Measurements from ENCODE around the gene TCF12. TPM values are rescaled to one million over a fixed set of nuclear protein-coding genes. Genes with fewer than 3 reads are reported as not detected.
A peak's percentile ranks its signal among the peaks of the same experiment; 100 is the strongest.

Gene TCF12
- total RNA-seq, 1 experiment from 2014 or later = 76.7 TPM

- TF ChIP-seq CTCF (conservative IDR thresholded peaks at IDR 0.05) = no peak
- Histone ChIP-seq H2BK12ac (ENCODE audit: insufficient read length, low read depth, low read length) (no peak overlapping the region), H2BK15ac (ENCODE audit: low read depth, low read length) (no peak overlapping the region), H2BK120ac (ENCODE audit: low read depth, low read length, poor library complexity, severe bottlenecking) (no peak overlapping the region), H3K18ac (ENCODE audit: insufficient read length, low read depth, low read length) (no peak overlapping the region), H3K56ac (ENCODE audit: insufficient read length, low read depth, low read length) (no peak overlapping the region), H4K20me1 (ENCODE audit: control insufficient read depth, insufficient read depth, insufficient read length) (no peaks in the 10 kb centered on the region), H3K79me2 (ENCODE audit: insufficient read depth, low read length) (no peaks in the 10 kb centered on the region), H2AK5ac (ENCODE audit: insufficient read length, low read length) (no peak overlapping the region), H4K91ac (ENCODE audit: insufficient read length, low read depth, low read length) (no peak overlapping the region), H3K4me1 (ENCODE audit: insufficient read depth, low read length) (no peaks in the 10 kb centered on the region; the same call in 1 of the 2 replicates), H4K8ac (replicated peaks; ENCODE audit: insufficient read length, low read depth, low read length) (no peak overlapping the region), H2AFZ (ENCODE audit: low read length) (no peak overlapping the region), H3K9ac (ENCODE audit: extremely low read depth, insufficient read length, low read length) (no peak overlapping the region), H3K23me2 (ENCODE audit: insufficient read length, low read depth, low read length, poor library complexity, severe bottlenecking) (no peaks in the 10 kb centered on the region), H2BK5ac (ENCODE audit: insufficient read length, low read length) (no peak overlapping the region), H3K14ac (ENCODE audit: insufficient read depth, low read length) (no peak overlapping the region), H3K27ac (ENCODE audit: insufficient read length, low read depth, low read length) (no peak overlapping the region), H3K9me3 (ENCODE audit: control insufficient read depth, low read depth, low read length) (no peaks in the 10 kb centered on the region), H3K23ac (ENCODE audit: insufficient read length, low read depth, low read length) (no peak overlapping the region), H3K4ac (ENCODE audit: low read depth, low read length) (no peak overlapping the region), H3T11ph (ENCODE audit: low read length) (no peak overlapping the region), H3K4me2 (ENCODE audit: insufficient read depth, insufficient read length, low read length) (no peak overlapping the region), H3K79me1 (ENCODE audit: insufficient read depth, low read depth, low read length, poor library complexity, severe bottlenecking) (no peaks in the 10 kb centered on the region), H2BK20ac (ENCODE audit: low read depth, low read length, poor library complexity, severe bottlenecking) (no peak overlapping the region), H3K27me3 (ENCODE audit: insufficient read depth, low read length) (no peaks in the 10 kb centered on the region), H4K5ac (ENCODE audit: insufficient read length, low read depth, low read length) (no peak overlapping the region)
- peaks cover 13 to 28% of the 10 kb centered on the region in 2 experiments for H3K4me1 Mint-ChIP-seq
- H3K27ac Mint-ChIP-seq = peak overlapping the region in 1 of 3 experiments; percentile 58; a peak in 2 of 7 replicates
- H3K36me3 Mint-ChIP-seq (ENCODE audit: insufficient read depth in 1 of 3, low read depth in 3 of 3) = peaks cover 3 to 24% (median 14%) of the 10 kb centered on the region in 3 experiments; a peak in 5 of 7 replicates
- H3K27me3 Mint-ChIP-seq (ENCODE audit: low read depth) = no peaks in the 10 kb centered on the region
- DNase-seq = no peak
- no peaks in the 10 kb centered on the region for H3K9me3 Mint-ChIP-seq
- no CpG with 5 or more reads among the region's 2 CpGs for WGBS (ENCODE audit: extremely low coverage, insufficient read length, low lambda C conversion rate)
- H3K4me3 Mint-ChIP-seq = no peak overlapping the region
Observed at GRCh38 chr15:57193161-57193560, 274.7 kb downstream of the TCF12 start.

Data from H9 (cell line).